OCI-LY3 (cell line): ENCODE results near the gene THAP8.

ENCODE experiments used
- H2AFZ ChIP-seq: fragments of 200-600, 300-600 bp; shearing (Covaris generic); 2 replicates; pipeline ENCODE4 v1.6.0; 2014; ENCODE audit warnings: antibody characterized with exemption, low read depth, low read length
- H3K27ac ChIP-seq: fragments of 200-600, 300-600 bp; sonication (generic); 2 replicates; pipeline ENCODE4 v1.5.1; 2014; ENCODE audit warnings: mild to moderate bottlenecking, low read length, moderate library complexity, mixed read lengths
- H3K27me3 ChIP-seq: fragments of 200-600, 300-600 bp; sonication (generic); 2 replicates; pipeline ENCODE4 v1.6.1; 2014; ENCODE audit warnings: low read depth, low read length, mixed read lengths
- H3K36me3 ChIP-seq: fragments of 200-600, 300-600 bp; sonication (generic); replicated peaks from 2 replicates; pipeline ENCODE3; 2014; ENCODE audit warnings: low read depth, low read length, mixed read lengths
- H3K4me1 ChIP-seq: fragments of 300-600, 200-600 bp; sonication (generic); 2 replicates; pipeline ENCODE4 v1.6.1; 2014; ENCODE audit warnings: low read length, mixed read lengths
- H3K4me2 ChIP-seq: fragments of 200-600, 300-600 bp; sonication (generic); 2 replicates; pipeline ENCODE4 v1.6.1; 2014; ENCODE audit warnings: low read length, mixed read lengths
- H3K4me3 ChIP-seq: fragments of 300-600, 200-600 bp; sonication (generic); 2 replicates; pipeline ENCODE4 v1.5.1; 2014; ENCODE audit warnings: antibody characterized with exemption, mild to moderate bottlenecking, low read length, moderate library complexity
- H3K79me2 ChIP-seq: fragments of 300-600, 200-600 bp; shearing (Covaris generic); 2 replicates; pipeline ENCODE4 v1.6.1; 2014; ENCODE audit warnings: mild to moderate bottlenecking, low read length, mixed read lengths
- H3K9ac ChIP-seq: fragments of 300-600, 200-600 bp; shearing (Covaris generic); 2 replicates; pipeline ENCODE4 v1.6.0; 2014; ENCODE audit warnings: mild to moderate bottlenecking, low read length, moderate library complexity
- H3K9me3 ChIP-seq: fragments of 200-600, 300-600 bp; shearing (Covaris generic); 2 replicates; pipeline ENCODE4 v1.6.1; 2014; ENCODE audit warnings: low read length, mixed read lengths; ENCODE audit not compliant: insufficient read depth
- H4K20me1 ChIP-seq: fragments of 200-600, 300-600 bp; sonication (generic); 2 replicates; pipeline ENCODE4 v1.6.1; 2016; ENCODE audit warnings: low read length, mixed read lengths; ENCODE audit not compliant: insufficient read depth
- EZH2phosphoT487 ChIP-seq: fragments of 200-600 bp; shearing (Covaris generic); IDR thresholded peaks from 2 replicates; pipeline ENCODE4 v1.6.1; 2018; ENCODE audit warnings: antibody characterized with exemption, mixed run types, low read depth
- TF ChIP-seq, protein P1 (sequence below): fragments of 200-600, 300-600 bp; sonication (generic); IDR thresholded peaks from 2 replicates; pipeline ENCODE4 v1.5.1; 2014; ENCODE audit warnings: antibody characterized with exemption, low read length, low read depth

THAP8 gene

GRCh38 chr19:36059180-36059910 lies 5.3 kb upstream of the THAP8 start:
- H3K4me2 ChIP-seq: no peak overlapping the region
- H3K4me1 ChIP-seq: peaks cover 5% of the 10 kb centered on the region

GRCh38 chr19:36058481-36059179 lies 4.5 kb upstream of the THAP8 start:
- Histone ChIP-seq H3K4me3 (no peak overlapping the region), H3K4me2 (no peak overlapping the region), H2AFZ (no peak overlapping the region), H3K27me3 (no peaks in the 10 kb centered on the region), H3K27ac (no peak overlapping the region), H4K20me1 (no peaks in the 10 kb centered on the region), H3K36me3 (peaks cover 13% of the 10 kb centered on the region), H3K79me2 (peaks cover 30% of the 10 kb centered on the region), H3K9ac (no peak overlapping the region), H3K9me3 (no peaks in the 10 kb centered on the region), H3K4me1 (peaks cover 5% of the 10 kb centered on the region)
- TF ChIP-seq EZH2phosphoT487: no peak
- TF ChIP-seq, protein P1, sequence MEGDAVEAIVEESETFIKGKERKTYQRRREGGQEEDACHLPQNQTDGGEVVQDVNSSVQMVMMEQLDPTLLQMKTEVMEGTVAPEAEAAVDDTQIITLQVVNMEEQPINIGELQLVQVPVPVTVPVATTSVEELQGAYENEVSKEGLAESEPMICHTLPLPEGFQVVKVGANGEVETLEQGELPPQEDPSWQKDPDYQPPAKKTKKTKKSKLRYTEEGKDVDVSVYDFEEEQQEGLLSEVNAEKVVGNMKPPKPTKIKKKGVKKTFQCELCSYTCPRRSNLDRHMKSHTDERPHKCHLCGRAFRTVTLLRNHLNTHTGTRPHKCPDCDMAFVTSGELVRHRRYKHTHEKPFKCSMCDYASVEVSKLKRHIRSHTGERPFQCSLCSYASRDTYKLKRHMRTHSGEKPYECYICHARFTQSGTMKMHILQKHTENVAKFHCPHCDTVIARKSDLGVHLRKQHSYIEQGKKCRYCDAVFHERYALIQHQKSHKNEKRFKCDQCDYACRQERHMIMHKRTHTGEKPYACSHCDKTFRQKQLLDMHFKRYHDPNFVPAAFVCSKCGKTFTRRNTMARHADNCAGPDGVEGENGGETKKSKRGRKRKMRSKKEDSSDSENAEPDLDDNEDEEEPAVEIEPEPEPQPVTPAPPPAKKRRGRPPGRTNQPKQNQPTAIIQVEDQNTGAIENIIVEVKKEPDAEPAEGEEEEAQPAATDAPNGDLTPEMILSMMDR: no peak

More at GRCh38 chr19:36059180-36059910, 5.3 kb upstream of the THAP8 start:
- Histone ChIP-seq H3K36me3 (peaks cover 17% of the 10 kb centered on the region), H3K9ac (no peak overlapping the region), H3K4me3 (no peak overlapping the region), H3K27ac (no peak overlapping the region), H3K27me3 (no peaks in the 10 kb centered on the region), H3K9me3 (no peaks in the 10 kb centered on the region), H3K79me2 (peaks cover 30% of the 10 kb centered on the region), H2AFZ (no peak overlapping the region), H4K20me1 (no peaks in the 10 kb centered on the region)
- TF ChIP-seq, protein P1: no peak
- TF ChIP-seq EZH2phosphoT487: no peak

DNA sequence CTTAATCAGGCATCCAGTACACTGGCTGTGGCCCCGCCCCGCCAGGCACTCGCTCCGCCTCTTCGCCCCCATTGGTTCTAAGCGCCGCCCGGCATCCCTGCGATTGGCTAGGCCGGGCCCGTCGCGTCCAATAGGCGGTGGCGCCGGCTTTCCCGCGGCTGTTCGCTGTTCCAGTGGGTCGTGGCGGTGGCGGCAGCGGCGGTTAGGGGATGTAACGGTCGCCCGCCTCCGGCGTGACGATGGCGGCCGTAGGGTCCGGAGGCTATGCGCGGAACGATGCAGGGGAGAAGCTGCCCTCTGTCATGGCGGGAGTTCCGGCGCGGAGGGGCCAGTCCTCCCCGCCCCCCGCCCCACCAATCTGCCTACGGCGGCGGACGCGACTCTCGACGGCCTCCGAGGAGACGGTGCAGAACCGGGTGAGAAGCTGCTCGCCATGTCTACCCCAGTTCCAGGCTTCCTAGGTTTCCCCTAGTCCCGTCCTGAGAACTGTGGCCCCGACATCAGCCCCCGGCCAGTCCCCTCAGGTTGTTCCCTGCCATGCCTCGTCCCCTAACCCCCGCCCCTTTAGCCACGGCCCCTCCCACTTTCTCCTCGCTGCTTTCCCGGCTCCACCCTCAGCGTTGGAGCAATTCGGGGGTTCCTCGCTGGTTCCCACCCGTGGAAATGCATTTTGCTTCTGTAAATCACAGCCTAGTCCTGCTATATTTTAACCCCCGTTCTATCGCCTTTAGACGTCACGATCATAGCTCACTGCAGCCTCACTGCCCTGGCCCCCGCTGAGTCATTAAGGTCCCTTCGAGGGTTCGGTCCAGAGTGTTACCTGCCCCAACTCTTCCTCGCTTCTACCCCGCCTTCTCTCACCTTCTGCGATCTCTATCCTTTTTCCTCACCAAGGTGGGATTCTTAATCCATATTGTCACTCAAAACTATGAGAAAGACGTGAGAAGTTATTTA lies 925 bp upstream of the THAP8 start, which contains the start of gene WDR62:
Gene WDR62, plus strand, starts transcription at position 165 of the 954 bp plus-strand sequence. Its CDS starts 75 bp downstream, at position 240.
- Histone ChIP-seq H2AFZ (peak within 1 kb of the TSS; percentile 91), H3K9me3 (no peaks in the 10 kb centered on the region), H3K27ac (peak within 1 kb of the TSS; percentile 84), H3K4me2 (peak within 1 kb of the TSS; percentile 99), H3K4me1 (peaks cover 8% of the 10 kb centered on the region), H3K9ac (peak within 1 kb of the TSS; percentile 73), H4K20me1 (no peaks in the 10 kb centered on the region), H3K36me3 (peaks cover 4% of the 10 kb centered on the region), H3K4me3 (peak within 1 kb of the TSS; percentile 87), H3K79me2 (peaks cover 30% of the 10 kb centered on the region), H3K27me3 (no peaks in the 10 kb centered on the region)
- TF ChIP-seq, protein P1: no peak
